HG03342 (cell line): Measurements from ENCODE around the gene ADCK2.
"Not testable (repeated sequence)": the region's sequence is repeated elsewhere in the genome, so short reads cannot be mapped to it uniquely, and the experiment has no call there.

Experiments
- ATAC-seq: cut with Tn5 transposase; IDR thresholded peaks from one replicate; pipeline ENCODE4 v1.9.1; 2021; ENCODE audit warnings: mild to moderate bottlenecking, moderate library complexity; ENCODE audit not compliant: unreplicated experiment

ADCK2 gene

GRCh38 chr7:140734729-140735128 lies 62.0 kb downstream of the ADCK2 start:
- no peak for ATAC-seq

GRCh38 chr7:140738280-140738679 lies 65.5 kb downstream of the ADCK2 start:
- no peak for ATAC-seq

GRCh38 chr7:140743255-140743654 lies 70.5 kb downstream of the ADCK2 start:
- not testable (repeated sequence) for ATAC-seq

GRCh38 chr7:140744005-140744404 lies 71.3 kb downstream of the ADCK2 start:
- ATAC-seq: no peak
